Cardiac fibroblast (primary cell): ENCODE measurements around the gene LOXL3.

Source experiments
- DNase-seq, 2 donors: peaks; one replicate each; pipeline versions ENCODE4 v3.0.0 to v3.0.0-alpha.2; 2010; ENCODE audit warnings: low read depth in 2 of 2
- H3K4me3 ChIP-seq, 2 donors: replicated peaks in 1 of 2; 1 replicate in 1 of 2; 2 replicates in 1 of 2; pipeline ENCODE4 v1.5.1; 2011; ENCODE audit warnings: low read depth in 2 of 2, low read length in 2 of 2, mild to moderate bottlenecking in 2 of 2, moderate library complexity in 1 of 2
- TF ChIP-seq, protein P1 (sequence below): IDR thresholded peaks from one replicate; pipeline ENCODE4 v1.5.1; 2011; ENCODE audit warnings: low read depth, mild to moderate bottlenecking, low read length, inconsistent platforms

Gene LOXL3

DNA sequence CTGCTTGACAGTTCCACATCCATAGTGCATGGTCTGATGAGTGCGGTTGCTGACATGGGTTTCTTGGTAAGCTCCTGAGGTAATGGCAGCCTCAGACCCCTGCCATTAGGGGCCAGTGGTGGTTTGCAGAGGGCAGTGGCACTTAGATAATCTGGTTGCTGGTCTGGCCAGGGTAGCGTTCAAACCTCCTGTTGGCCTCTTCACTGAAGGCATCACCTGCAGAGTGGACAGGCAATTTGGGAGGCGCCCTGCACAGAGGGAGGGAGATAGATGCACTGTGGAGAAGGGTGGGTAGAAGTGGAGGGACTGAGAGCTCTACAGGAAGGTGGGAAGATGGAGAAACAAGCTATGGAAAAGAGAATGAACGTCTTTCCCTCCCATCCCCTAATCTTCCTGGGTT is 20.3 kb downstream of the LOXL3 start:
- TF ChIP-seq, protein P1, sequence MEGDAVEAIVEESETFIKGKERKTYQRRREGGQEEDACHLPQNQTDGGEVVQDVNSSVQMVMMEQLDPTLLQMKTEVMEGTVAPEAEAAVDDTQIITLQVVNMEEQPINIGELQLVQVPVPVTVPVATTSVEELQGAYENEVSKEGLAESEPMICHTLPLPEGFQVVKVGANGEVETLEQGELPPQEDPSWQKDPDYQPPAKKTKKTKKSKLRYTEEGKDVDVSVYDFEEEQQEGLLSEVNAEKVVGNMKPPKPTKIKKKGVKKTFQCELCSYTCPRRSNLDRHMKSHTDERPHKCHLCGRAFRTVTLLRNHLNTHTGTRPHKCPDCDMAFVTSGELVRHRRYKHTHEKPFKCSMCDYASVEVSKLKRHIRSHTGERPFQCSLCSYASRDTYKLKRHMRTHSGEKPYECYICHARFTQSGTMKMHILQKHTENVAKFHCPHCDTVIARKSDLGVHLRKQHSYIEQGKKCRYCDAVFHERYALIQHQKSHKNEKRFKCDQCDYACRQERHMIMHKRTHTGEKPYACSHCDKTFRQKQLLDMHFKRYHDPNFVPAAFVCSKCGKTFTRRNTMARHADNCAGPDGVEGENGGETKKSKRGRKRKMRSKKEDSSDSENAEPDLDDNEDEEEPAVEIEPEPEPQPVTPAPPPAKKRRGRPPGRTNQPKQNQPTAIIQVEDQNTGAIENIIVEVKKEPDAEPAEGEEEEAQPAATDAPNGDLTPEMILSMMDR: no peak
- H3K4me3 ChIP-seq: no peak overlapping the region
- no peak for DNase-seq

DNA sequence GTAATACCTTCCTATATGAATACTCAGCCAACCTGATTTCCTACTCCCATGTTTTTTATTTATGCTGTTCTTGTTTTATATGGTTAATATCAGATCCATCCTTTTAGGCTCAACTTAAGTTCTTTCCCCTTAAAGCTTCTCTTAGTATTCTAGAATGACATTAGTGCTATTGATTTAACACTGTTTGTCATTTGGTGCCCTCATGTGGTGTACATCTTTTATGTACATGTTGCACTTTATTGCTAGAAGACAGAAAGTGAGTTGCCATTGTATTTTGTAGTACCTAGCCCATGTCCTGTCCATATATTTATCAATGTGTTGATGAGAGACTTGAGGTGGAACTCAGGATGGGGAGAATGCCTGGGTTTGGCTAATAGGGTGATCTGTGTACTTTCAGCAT is 21.5 kb downstream of the LOXL3 start:
- TF ChIP-seq, protein P1: peak; percentile 12
- H3K4me3 ChIP-seq: no peak overlapping the region
- DNase-seq: peak; percentile 66 to 71

DNA sequence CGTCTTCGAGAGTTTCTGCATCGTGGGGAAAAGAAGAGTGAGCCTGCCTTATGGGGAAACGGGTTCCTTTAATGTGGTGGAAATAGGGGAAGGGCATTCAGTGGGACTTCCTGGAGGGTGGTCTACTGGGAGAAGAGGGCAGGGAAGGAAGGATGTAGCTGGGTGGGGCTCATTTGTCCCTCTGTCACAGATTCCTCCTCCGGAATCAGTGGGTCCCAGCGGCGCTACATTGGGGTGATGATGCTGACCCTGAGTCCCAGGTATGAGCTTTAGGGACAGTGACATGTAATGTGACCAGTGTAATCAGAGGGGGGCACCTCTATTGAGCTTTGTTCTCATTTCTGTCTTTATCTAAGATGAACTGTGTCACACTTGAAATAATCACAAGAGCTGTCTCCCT is 22.1 kb downstream of the LOXL3 start:
- no peak overlapping the region for H3K4me3 ChIP-seq
- no peak for DNase-seq
- TF ChIP-seq, protein P1: no peak

DNA sequence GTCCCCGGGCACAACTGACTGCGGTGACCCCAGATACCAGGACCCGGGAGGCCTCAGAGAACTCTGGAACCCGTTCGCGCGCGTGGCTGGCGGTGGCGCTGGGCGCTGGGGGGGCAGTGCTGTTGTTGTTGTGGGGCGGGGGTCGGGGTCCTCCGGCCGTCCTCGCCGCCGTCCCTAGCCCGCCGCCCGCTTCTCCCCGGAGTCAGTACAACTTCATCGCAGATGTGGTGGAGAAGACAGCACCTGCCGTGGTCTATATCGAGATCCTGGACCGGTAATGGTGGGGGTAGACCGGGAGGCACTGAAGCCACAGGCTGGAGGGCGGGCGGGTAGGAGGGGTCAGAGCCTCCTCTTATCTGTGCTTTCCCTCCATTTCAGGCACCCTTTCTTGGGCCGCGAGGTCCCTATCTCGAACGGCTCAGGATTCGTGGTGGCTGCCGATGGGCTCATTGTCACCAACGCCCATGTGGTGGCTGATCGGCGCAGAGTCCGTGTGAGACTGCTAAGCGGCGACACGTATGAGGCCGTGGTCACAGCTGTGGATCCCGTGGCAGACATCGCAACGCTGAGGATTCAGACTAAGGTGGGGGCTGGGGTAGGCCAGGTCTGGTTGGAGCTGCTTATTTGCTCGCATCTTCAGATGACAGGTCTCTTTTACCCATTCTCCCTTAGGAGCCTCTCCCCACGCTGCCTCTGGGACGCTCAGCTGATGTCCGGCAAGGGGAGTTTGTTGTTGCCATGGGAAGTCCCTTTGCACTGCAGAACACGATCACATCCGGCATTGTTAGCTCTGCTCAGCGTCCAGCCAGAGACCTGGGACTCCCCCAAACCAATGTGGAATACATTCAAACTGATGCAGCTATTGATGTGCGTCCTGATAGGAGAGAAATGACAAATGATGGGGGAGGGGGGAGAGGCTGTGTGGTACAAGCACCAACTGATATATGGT is 23.2 kb downstream of the LOXL3 start:
- H3K4me3 ChIP-seq: peak overlapping the region; percentile 98 to 99
- TF ChIP-seq, protein P1: no peak
- DNase-seq: peak; percentile 45 to 70

DNA sequence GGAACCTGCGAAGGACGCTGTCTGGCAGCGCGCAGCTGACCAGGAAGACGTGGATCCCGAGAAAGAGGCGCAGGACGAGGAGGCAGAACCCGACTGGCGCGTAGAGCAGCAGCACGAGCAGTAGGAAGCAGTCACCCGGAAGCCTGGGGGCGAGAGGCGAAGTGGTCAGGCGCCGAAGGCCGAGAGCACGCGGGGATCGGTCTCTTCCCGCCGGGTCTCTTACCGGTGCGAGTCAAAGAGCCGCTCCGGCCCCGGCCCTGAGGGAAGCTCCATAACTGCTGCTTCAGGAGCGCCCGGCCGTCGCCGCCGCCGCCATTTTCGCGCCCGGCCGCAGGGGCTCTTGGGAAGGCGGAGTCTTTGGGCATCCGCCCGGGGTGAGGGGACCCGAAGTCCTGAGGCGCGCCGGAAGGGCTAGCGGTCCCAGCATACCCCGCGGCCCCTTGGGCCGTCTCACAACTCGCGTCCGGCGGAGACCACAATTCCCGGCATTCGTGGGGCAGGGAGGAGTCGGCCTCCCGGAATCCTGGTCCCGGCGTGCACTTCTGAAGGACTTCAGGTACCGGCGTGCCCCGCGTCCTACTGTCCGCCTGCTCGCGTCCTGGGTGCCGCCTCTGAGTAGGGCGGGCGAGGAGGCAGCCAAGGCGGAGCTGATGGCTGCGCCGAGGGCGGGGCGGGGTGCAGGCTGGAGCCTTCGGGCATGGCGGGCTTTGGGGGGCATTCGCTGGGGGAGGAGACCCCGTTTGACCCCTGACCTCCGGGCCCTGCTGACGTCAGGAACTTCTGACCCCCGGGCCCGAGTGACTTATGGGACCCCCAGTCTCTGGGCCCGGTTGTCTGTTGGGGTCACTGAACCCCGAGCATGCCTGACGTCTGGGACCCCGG is 24.1 kb downstream of the LOXL3 start, which contains the start of the genes AUP1 and HTRA2:
AUP1 (minus strand) TSS at position 350 of the 882 bp plus-strand sequence; CDS start at position 273, 77 bp downstream.
HTRA2 (plus strand) TSS at position 577 of the 882 bp plus-strand sequence; CDS start at position 651, 74 bp downstream.
- H3K4me3 ChIP-seq: peak within 1 kb of the TSS; percentile 98 to 99
- peak; percentile 99 for DNase-seq
- TF ChIP-seq, protein P1: no peak

DNA sequence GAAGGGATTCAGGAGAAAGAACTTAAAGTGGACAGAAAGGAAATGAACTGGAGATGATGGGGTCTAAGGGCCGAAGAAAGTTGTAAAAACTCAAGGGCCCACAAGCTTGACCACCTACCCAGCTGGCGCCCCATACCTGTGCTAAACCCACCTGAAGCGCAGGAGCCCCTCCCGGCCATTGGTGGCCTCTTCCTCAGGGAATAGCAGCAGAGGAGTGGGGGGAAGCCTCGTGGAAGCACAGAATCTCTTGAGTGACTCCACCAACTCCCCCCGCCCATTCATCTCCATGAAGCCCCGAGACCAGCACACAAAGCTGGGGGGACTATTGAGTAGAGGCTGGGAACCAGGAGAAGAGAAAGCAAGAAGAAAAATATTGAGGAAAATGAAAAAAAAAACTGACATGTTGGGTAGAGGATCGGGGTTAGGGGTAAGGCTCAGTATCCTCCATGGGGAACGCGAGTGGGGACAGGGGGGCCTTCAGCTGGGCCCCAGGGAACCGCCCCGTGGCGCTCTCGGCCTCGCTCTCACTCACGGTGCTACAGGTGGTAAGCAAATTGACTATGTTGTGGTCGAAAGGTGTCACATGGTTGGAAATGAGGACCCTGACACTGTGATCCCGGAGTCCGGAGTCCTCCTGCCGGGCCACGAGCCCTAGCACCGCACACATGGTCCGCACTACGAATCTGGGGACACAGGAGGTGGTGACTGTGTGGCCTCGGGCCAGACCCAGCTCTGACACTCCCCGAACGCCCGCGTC is 25.0 kb downstream of the LOXL3 start:
- DNase-seq: no peak
- TF ChIP-seq, protein P1: no peak
- peak overlapping the region; percentile 98 to 99 for H3K4me3 ChIP-seq
